Effector memory CD4-positive, alpha-beta T cell (primary cell): ENCODE data around the gene USP21.

Experiments
- DNase-seq, 3 donors: peaks; one replicate each; pipeline ENCODE4 v3.0.0-alpha.2; 2020
- H3K27ac ChIP-seq: 2 replicates; pipeline ENCODE4 v1.7.0; 2013; ENCODE audit warnings: mild to moderate bottlenecking, low read length, moderate library complexity; ENCODE audit not compliant: insufficient read depth, poor library complexity, severe bottlenecking
- H3K27me3 ChIP-seq: replicated peaks from 2 replicates; pipeline ENCODE4 v1.7.0; 2013; ENCODE audit warnings: mild to moderate bottlenecking, low read length; ENCODE audit not compliant: insufficient read depth, control insufficient read depth, poor library complexity, severe bottlenecking
- H3K36me3 ChIP-seq: 2 replicates; pipeline ENCODE4 v1.7.0; 2013; ENCODE audit warnings: mild to moderate bottlenecking, low read length, moderate library complexity; ENCODE audit not compliant: control insufficient read depth, insufficient read depth
- H3K4me1 ChIP-seq: 2 replicates; pipeline ENCODE4 v1.7.0; 2013; ENCODE audit warnings: low read length, mild to moderate bottlenecking; ENCODE audit not compliant: control insufficient read depth, insufficient read depth, poor library complexity, severe bottlenecking
- H3K4me3 ChIP-seq: 2 replicates; pipeline ENCODE4 v1.7.0; 2013; ENCODE audit warnings: low read length, low read depth, mild to moderate bottlenecking; ENCODE audit not compliant: insufficient read depth, poor library complexity, severe bottlenecking
- H3K9me3 ChIP-seq: 2 replicates; pipeline ENCODE4 v1.7.0; 2013; ENCODE audit warnings: mild to moderate bottlenecking, low read length, moderate library complexity; ENCODE audit not compliant: control insufficient read depth

Gene USP21

DNA sequence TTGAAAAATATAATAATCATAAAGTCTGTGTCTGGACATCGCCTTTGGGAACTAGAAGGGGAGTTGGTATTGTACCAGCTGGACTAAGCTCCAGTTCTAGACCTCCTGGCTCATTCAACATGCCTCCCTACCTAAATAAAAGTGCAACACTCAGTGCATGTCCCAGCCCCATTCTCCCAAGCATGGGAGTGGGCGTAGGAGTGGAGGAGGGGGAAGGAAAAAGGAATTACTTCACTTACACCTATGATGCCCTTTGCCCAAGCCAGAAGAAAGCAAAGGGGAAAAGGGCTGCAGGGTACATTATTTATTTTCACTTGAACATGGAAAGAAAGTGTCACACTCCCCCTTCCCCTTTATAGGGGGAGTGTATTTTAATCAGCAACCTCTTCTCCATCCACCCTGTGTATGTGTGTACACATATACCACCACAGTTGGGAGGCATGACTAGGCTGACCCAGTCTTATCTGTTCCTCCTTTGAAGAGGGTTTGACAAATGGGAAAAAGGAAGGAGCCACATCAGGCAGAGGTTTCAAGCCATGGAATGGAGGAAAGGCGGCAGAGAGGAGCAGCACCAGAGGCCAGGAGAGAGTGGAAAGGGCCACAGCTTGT, 38.2 kb upstream of the USP21 start:
- no peaks in the 10 kb centered on the region for H3K27me3 ChIP-seq
- H3K9me3 ChIP-seq, result no peaks in the 10 kb centered on the region
- no peak for DNase-seq
- H3K27ac ChIP-seq, result no peak overlapping the region
- peaks cover 54% of the 10 kb centered on the region for H3K36me3 ChIP-seq
- no peak overlapping the region for H3K4me3 ChIP-seq
- peaks cover 27% of the 10 kb centered on the region for H3K4me1 ChIP-seq

DNA sequence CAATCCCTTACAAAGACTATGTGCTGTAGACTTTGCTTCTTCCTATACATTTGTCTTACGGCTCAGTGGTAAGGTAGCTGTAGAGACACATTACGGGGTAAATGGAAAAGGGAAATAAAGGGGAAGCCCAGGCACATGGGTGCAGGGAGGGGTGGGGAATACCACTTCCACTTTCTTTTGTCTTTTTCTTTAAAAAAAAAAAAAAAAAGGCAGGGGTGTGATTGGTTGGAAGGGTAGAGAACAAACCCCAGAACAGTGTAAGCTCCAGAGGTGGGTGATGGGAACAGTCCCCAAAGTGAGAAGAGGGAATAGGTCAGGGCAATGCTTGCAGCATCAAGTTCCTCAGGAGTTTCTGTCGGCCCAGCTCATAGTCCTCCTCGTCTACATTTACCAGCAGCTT, 37.5 kb upstream of the USP21 start:
- Histone ChIP-seq H3K27ac (no peak overlapping the region), H3K4me3 (no peak overlapping the region), H3K4me1 (peaks cover 20% of the 10 kb centered on the region), H3K27me3 (no peaks in the 10 kb centered on the region), H3K9me3 (no peaks in the 10 kb centered on the region), H3K36me3 (peaks cover 58% of the 10 kb centered on the region)
- DNase-seq, result no peak

DNA sequence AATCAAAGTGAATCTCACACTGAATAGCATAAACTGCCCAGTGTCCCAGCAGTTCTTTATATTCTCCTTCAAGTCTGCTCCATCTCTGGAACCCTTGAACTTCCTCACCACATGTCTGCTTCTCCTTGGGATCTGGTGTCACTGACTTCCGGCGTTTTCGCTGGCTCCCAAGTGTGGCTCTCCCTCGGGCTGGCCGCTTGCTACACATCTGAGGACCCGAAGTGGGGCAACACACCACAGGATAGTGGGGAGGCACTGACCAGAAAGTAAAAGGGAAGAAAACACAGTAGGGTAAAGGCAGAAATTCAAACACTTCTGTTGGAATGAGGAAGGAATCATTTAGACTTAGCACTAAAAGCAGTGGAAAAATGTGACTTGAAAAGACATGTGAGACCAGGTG, 36.3 kb upstream of the USP21 start:
- Histone ChIP-seq H3K36me3 (peaks cover 59% of the 10 kb centered on the region), H3K9me3 (no peaks in the 10 kb centered on the region), H3K27ac (no peak overlapping the region), H3K4me1 (peaks cover 17% of the 10 kb centered on the region), H3K27me3 (no peaks in the 10 kb centered on the region), H3K4me3 (no peak overlapping the region)
- DNase-seq, result no peak

DNA sequence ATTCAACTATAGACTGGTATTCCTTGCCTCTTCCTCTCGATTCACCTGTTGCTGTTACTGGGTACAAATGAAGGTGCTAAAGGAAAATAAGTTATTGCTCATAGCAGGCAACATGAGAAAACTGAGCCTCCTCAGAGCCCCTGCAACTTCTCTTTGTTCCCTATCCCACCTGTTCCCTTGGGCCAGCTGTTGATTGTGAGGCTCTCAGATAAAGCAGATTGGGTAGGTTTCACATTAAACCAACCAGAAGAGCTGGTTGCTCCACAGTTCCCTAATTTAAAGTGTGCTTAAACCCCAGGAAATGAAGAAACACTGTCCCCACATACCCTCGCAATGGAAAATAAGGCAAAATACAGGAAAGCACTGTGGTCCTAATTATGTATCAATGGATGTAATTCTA, 31.7 kb upstream of the USP21 start:
- no peaks in the 10 kb centered on the region for H3K27me3 ChIP-seq
- H3K36me3 ChIP-seq, result peaks cover 34% of the 10 kb centered on the region
- no peak overlapping the region for H3K4me3 ChIP-seq
- H3K9me3 ChIP-seq, result no peaks in the 10 kb centered on the region
- H3K4me1 ChIP-seq, result peaks cover 9% of the 10 kb centered on the region
- no peak overlapping the region for H3K27ac ChIP-seq
- DNase-seq, result no peak

DNA sequence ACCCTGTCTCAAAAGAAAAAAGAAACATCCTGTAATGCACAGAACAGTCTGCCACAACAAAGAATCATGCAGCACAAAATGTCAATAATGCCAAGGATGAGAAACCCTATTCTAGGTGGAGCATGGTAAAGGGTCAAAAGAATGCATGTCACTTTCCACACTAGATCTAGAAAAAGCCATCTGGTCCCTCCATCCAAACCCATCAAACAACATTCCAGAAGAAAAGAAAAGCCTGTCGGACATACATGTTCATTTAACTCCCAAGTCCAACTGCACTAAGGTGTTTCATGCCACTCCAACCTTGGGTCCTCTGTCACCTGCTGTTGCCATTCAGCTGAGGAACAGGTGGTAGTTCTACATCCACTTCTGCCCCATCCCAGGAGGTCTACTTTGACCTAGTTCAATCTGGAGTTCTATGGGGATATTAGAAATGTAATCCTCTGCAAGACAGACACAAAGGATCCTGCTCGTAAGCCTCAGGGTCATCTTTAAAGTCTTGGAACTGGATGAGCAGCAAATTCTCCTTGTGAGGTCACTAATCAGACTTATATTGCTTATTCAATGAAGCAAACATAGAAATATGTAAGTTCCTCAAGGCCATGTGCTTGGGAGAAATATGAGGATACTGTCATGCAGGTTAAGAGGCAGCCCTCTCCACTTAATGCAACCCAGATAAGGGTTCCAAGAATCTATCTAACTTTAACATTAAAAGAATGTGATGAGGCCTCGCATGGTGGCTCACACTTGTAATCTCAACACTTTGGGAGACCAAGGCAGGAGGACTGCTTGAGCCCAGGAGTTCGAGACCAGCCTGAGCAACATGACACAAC, 30.5 kb upstream of the USP21 start:
- Histone ChIP-seq H3K4me1 (peaks cover 15% of the 10 kb centered on the region), H3K4me3 (no peak overlapping the region), H3K9me3 (no peaks in the 10 kb centered on the region), H3K27ac (no peak overlapping the region), H3K36me3 (peaks cover 25% of the 10 kb centered on the region), H3K27me3 (no peaks in the 10 kb centered on the region)
- DNase-seq, result no peak

DNA sequence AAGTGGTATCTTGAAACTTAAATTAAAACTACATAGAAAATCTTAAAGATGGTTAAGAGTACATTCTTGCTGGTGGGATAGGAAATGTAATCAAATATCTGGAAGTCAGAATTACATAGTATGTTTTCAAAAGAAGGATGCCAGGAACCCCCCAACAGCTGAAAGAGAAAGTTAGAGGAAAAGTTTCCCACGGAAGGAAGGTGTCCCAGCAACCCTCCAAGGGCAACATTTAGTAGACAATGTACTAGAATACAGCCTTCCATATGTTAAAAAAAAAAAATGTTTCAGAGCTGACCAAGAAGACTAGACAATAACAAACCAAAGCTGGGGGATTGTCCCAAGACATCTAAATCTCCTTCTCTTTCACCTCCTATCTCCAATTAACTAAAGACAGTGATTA, 29.0 kb upstream of the USP21 start:
- Histone ChIP-seq H3K9me3 (no peaks in the 10 kb centered on the region), H3K27ac (no peak overlapping the region), H3K36me3 (peaks cover 10% of the 10 kb centered on the region), H3K4me3 (no peak overlapping the region), H3K4me1 (peaks cover 18% of the 10 kb centered on the region), H3K27me3 (no peaks in the 10 kb centered on the region)
- no peak for DNase-seq

DNA sequence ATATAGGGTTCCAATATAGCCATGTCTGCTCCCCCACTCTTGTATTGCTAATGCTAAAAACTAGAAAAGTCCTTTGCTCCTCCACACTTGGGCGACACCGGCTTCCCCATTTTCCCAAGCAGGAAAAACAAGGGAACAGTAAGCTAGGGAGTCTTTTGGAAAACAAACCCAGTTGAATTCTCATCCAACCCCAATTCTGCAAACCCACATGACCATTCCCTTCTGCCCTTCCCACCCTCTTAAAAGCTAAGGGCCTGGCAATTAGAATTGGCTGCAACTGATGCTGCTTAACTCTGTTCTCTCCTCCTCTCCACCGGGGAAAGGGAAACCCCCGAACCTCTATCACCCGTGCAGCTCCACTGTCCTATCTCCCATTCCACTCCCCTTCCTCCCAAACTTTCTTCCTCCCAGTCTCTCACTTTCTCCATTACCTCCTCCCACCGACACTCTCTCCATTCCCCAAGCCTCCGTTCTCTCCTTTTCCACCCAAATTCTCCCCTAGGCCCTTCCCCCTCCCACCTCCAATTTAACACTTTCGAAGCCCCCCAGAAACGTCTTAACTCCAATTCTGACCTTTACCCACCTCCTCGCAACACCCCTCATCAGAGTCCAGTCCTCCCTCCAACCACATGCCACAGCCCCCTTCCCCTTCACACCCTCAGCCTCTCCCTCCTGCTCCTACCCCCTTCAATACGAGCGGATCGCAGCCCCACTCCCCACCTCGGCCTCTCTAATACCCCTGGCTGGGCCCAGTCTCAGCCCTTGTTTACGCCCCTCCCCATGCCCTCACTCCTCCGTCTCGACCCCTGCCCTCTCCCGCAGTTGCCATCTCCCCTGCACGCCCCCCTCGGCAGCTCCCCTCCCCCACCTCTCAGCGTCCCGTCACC, 27.5 kb upstream of the USP21 start:
- Histone ChIP-seq H3K4me1 (peaks cover 18% of the 10 kb centered on the region), H3K27me3 (no peaks in the 10 kb centered on the region), H3K4me3 (peak overlapping the region; percentile 73), H3K9me3 (no peaks in the 10 kb centered on the region), H3K36me3 (peaks cover 2% of the 10 kb centered on the region), H3K27ac (peak overlapping the region; percentile 81)
- DNase-seq, result peak in 1 of 3 donors; percentile 12

DNA sequence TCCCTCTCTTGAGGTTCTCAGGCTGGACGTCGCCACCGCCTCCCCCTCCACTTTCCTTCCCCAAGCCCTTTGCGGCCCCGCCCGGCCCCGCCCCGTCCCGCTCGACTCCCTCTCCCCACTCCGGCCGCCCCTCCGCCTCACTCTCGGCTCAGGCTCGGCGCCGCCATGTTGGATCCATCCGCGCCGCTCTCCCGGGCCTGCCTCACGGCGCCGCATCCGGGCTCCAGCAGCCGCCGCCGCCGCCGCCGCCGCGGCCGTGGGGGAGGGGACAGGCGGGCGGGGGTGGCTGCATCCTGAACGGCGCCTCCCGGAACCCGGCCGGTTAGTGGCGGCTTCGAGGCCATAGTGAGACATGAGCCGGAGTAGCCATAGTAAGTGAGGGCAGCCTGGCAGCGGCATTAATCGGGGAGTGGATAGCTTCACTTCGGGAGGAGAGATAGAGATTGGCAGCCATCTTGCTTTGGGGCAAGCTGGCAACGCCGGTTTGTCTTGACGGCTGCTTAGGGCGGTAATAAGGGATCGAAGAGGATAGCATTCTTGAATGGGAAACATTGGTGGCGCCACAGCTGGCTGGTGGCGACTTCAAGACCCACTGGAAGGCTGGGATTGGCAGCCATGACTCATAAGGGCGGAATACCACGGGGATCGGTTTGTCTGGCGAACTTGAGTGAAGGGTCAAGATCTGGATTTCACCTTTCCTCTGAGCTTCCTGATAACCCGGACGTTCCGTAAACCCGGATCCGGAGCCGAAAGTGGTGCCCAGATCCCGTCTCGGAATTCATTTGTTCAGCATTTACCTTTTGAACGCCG, 26.7 kb upstream of the USP21 start, which contains the start of gene DEDD:
DEDD (minus strand) TSS at position 258 of the 810 bp plus-strand sequence. CDS start 8,205 bp downstream, outside the sequence.
- peak; percentile 87 to 92 (median 90) for DNase-seq
- H3K36me3 ChIP-seq, result no peaks in the 10 kb centered on the region
- H3K27me3 ChIP-seq, result no peaks in the 10 kb centered on the region
- no peaks in the 10 kb centered on the region for H3K9me3 ChIP-seq
- peaks cover 18% of the 10 kb centered on the region for H3K4me1 ChIP-seq
- H3K27ac ChIP-seq, result peak within 1 kb of the TSS; percentile 81
- H3K4me3 ChIP-seq, result peak within 1 kb of the TSS; percentile 73

DNA sequence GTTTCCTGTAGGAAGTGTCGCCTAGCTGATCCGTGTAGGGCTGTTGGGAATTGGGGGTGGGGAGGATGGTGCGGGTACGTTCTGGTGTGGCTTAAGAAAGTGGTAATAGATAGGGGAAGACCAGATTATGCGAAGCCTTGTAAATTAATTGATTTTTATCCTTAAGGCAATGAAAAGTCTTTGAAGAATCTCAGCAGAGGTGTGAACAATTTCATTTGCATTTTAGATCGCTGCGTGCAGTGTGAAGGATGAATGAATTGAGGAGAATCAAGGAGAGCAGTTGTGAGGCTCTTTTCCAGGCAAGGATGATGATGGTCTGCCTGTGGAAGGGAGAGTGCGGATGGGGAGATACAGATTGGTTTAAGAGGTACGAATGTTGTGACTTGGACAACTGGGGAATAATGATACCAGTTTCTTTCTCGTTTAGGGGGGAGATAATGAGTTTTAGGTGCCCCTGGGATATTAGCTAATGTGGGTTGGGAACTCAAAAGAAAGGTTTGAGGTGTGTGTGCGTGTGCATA, 26.0 kb upstream of the USP21 start:
- peaks cover 18% of the 10 kb centered on the region for H3K4me1 ChIP-seq
- no peaks in the 10 kb centered on the region for H3K27me3 ChIP-seq
- no peaks in the 10 kb centered on the region for H3K9me3 ChIP-seq
- peak overlapping the region; percentile 73 for H3K4me3 ChIP-seq
- H3K36me3 ChIP-seq, result no peaks in the 10 kb centered on the region
- DNase-seq, result no peak
- H3K27ac ChIP-seq, result peak overlapping the region; percentile 81
